ENCODE measurements around the gene ZNF619.

ZNF619 gene

DNA sequence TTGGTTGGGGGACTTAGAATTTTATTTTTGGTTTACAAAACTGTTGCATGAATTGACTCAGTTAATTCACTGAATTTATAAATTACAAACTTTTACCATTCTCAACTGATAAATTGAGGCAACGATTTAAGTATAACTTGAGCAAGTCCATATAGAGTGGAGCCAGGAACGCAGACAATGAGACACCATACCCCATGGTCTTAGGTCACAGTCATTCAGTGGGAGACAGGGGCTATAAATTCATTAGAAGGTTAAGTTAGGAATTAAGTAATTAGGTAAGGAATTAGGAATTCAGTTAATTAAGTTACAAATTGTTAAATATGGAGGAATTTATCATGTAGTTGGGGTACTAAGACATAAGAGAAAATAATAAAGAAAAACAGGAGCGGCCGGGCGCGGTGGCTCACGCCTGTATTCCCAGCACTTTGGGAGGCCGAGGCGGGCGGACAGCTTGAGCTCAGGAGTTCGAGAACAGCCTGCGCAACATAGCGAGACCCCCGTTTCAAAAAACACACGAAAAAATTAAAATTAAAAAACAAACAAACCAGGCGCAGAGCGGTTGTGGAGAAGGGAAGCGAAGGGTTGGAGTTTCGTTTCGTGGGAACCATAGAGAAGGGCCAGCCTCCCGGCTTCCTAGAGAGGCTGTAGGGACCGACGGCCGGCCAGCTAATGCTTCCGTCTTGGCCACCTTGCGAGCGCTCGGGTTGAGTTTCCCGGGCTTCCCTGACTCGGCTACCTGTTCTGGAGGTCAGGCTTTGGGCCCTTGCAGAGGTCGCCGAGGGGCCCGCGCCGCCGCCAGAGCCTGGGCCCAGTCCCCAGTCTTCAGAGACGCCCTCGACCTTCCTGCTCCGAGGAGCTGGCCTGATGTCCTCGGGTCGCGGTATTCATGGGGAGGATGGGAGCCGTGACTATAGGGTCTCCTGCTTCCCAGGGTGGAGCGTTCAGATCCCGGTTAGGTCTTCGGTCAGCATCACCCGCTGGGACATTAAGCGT, at the start of gene ZNF619:
Gene ZNF619 (plus strand): TSS at position 645 of the 993 bp plus-strand sequence. CDS start 858 bp downstream, outside the sequence.
- H3K27ac ChIP-seq (ENCODE audit: low read length): no peak within 1 kb of the TSS
- H3K4me3 ChIP-seq (ENCODE audit: low read length): peak within 1 kb of the TSS; percentile 68
- no peaks in the 10 kb centered on the region for H3K9me3 ChIP-seq (ENCODE audit: control insufficient read depth, insufficient read depth, low read length)
- H3K27me3 ChIP-seq (ENCODE audit: control insufficient read depth, insufficient read depth, low read length): no peaks in the 10 kb centered on the region
- no peaks in the 10 kb centered on the region for H3K36me3 ChIP-seq (ENCODE audit: control insufficient read depth, insufficient read depth, low read length)
- no peak for DNase-seq (ENCODE audit: low read depth, low spot score)
- peaks cover 3% of the 10 kb centered on the region; the same call in 1 of the 2 replicates for H3K4me1 ChIP-seq (ENCODE audit: control insufficient read depth, insufficient read depth, low read length)
- WGBS (ENCODE audit: insufficient coverage, insufficient read length): no CpG with 5 or more reads among the region's 48 CpGs

DNA sequence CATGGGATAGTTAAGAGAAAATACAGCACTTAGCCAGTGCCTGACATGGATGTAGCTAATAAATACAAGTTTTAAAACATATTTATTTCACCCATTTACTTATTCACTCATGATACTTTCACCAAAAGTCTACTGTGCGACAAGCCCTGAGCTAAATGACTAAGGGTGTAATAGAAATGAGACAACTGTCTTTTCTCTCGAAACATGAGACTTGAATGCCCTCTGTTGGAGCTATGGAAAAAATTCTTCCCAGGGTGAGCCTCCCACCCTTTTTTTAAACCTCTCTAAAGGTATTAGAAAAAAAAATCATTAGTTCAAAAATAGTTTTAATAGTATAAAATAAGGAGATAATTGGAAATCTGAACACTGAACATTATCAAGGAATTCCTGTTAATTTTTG, 44.1 kb upstream of the ZNF619 start:
- no CpG with 5 or more reads among the region's 2 CpGs for WGBS (ENCODE audit: insufficient coverage, insufficient read length)
- H3K4me3 ChIP-seq (ENCODE audit: low read length): no peak overlapping the region
- no peaks in the 10 kb centered on the region for H3K9me3 ChIP-seq (ENCODE audit: control insufficient read depth, insufficient read depth, low read length)
- H3K27me3 ChIP-seq (ENCODE audit: control insufficient read depth, insufficient read depth, low read length): no peaks in the 10 kb centered on the region
- H3K4me1 ChIP-seq (ENCODE audit: control insufficient read depth, insufficient read depth, low read length): no peaks in the 10 kb centered on the region
- no peaks in the 10 kb centered on the region for H3K36me3 ChIP-seq (ENCODE audit: control insufficient read depth, insufficient read depth, low read length)
- H3K27ac ChIP-seq (ENCODE audit: low read length): no peak overlapping the region
- DNase-seq (ENCODE audit: low read depth, low spot score): no peak

DNA sequence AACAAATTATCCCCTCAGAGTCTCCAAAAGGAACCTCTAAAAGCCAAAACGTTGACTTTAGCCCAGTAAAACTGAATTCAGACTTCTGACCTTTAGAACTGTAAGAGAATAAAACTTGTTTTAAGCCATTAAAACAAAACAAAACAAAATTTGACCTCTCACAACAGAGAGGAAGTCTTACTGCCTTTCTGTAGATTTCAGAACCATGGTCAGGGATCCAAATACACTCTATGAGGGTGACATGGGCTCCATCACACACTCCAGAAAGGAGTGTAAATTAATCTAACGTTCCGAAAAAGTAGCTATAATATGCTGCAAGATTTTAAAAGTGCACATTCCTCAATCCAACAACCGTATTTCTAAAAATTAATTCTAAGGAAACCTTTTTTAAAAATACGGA, 39.0 kb upstream of the ZNF619 start:
- H3K4me1 ChIP-seq (ENCODE audit: control insufficient read depth, insufficient read depth, low read length): no peaks in the 10 kb centered on the region
- WGBS (ENCODE audit: insufficient coverage, insufficient read length): 100% methylated on average over 2 of the region's 5 CpGs

DNA sequence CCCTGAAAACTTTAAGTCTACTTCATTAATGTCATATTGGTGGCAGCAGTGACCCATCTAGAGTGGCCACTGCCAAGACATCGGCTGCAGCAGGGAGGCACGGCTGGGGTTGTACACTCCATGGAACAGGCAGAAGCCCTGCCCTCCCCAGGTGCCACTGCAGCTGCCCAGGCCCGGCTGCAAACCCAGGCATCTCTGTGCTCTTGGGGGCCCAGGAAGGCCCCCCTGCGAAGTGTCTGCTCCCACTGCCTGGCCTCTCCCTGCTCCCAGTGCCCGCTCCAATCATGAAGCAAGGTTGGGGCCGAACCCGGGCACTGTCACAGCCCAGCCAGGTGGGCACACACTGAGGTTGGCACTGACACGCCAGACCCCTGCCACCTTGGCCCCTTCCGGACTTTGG, 31.9 kb upstream of the ZNF619 start:
- no CpG with 5 or more reads among the region's 9 CpGs for WGBS (ENCODE audit: insufficient coverage, insufficient read length)
- H3K36me3 ChIP-seq (ENCODE audit: control insufficient read depth, insufficient read depth, low read length): no peaks in the 10 kb centered on the region
- H3K9me3 ChIP-seq (ENCODE audit: control insufficient read depth, insufficient read depth, low read length): no peaks in the 10 kb centered on the region

More for the DNA sequence above, 39.0 kb upstream of the ZNF619 start:
- Histone ChIP-seq H3K36me3 (ENCODE audit: control insufficient read depth, insufficient read depth, low read length) (no peaks in the 10 kb centered on the region), H3K27ac (ENCODE audit: low read length) (no peak overlapping the region), H3K4me3 (ENCODE audit: low read length) (no peak overlapping the region), H3K27me3 (ENCODE audit: control insufficient read depth, insufficient read depth, low read length) (no peaks in the 10 kb centered on the region), H3K9me3 (ENCODE audit: control insufficient read depth, insufficient read depth, low read length) (no peaks in the 10 kb centered on the region)
- no peak for DNase-seq (ENCODE audit: low read depth, low spot score)

DNA sequence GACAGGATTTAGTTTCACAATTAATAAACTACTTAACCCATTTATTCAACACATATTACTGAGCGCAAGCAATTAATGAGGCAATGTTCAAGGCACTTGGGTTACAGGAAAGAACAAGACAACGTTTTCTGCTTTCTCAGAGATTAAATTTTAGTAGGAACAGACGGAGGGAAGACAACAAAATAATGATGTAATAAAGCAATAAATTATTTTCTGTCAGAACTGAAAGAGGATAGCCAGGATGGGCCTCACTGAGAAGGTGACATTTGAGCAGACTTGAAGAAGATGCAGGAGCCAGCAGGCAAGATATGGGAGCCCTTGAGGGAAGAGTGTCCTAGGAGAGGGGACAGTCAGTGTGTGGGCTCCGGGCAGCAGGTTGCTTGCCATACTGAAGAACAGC, 31.0 kb upstream of the ZNF619 start:
- Histone ChIP-seq H3K27ac (ENCODE audit: low read length) (no peak overlapping the region), H3K27me3 (ENCODE audit: control insufficient read depth, insufficient read depth, low read length) (no peaks in the 10 kb centered on the region), H3K4me1 (ENCODE audit: control insufficient read depth, insufficient read depth, low read length) (no peaks in the 10 kb centered on the region), H3K9me3 (ENCODE audit: control insufficient read depth, insufficient read depth, low read length) (no peaks in the 10 kb centered on the region), H3K36me3 (ENCODE audit: control insufficient read depth, insufficient read depth, low read length) (no peaks in the 10 kb centered on the region), H3K4me3 (ENCODE audit: low read length) (no peak overlapping the region)
- no CpG with 5 or more reads among the region's 4 CpGs for WGBS (ENCODE audit: insufficient coverage, insufficient read length)
- DNase-seq (ENCODE audit: low read depth, low spot score): no peak

More for the DNA sequence above, 31.9 kb upstream of the ZNF619 start:
- DNase-seq (ENCODE audit: low read depth, low spot score): no peak
- Histone ChIP-seq H3K4me1 (ENCODE audit: control insufficient read depth, insufficient read depth, low read length) (no peaks in the 10 kb centered on the region), H3K4me3 (ENCODE audit: low read length) (no peak overlapping the region), H3K27ac (ENCODE audit: low read length) (no peak overlapping the region), H3K27me3 (ENCODE audit: control insufficient read depth, insufficient read depth, low read length) (no peaks in the 10 kb centered on the region)

DNA sequence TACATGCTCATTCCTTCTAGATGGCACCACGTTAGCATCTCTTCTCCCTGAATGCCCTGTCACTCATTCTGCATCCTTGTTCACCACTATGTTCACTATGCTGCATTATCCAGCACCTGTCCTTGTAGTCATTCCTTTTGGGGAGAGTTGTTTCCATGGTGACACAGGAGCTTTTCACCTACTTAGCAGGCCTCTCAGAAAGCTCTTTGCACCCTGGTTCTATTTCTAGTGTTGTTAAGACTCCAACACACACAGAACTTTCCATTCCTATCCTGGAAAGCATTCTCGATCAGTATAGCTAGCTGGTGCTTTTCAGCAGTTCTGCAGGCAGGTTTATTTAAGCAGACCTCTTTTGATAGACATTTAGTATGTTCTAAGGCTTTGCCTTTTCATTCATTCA, 26.5 kb upstream of the ZNF619 start:
- DNase-seq (ENCODE audit: low read depth, low spot score): no peak
- Histone ChIP-seq H3K9me3 (ENCODE audit: control insufficient read depth, insufficient read depth, low read length) (no peaks in the 10 kb centered on the region), H3K27me3 (ENCODE audit: control insufficient read depth, insufficient read depth, low read length) (no peaks in the 10 kb centered on the region), H3K36me3 (ENCODE audit: control insufficient read depth, insufficient read depth, low read length) (no peaks in the 10 kb centered on the region), H3K4me1 (ENCODE audit: control insufficient read depth, insufficient read depth, low read length) (no peaks in the 10 kb centered on the region), H3K4me3 (ENCODE audit: low read length) (no peak overlapping the region), H3K27ac (ENCODE audit: low read length) (no peak overlapping the region)
- WGBS (ENCODE audit: insufficient coverage, insufficient read length): no CpG with 5 or more reads among the region's 2 CpGs

DNA sequence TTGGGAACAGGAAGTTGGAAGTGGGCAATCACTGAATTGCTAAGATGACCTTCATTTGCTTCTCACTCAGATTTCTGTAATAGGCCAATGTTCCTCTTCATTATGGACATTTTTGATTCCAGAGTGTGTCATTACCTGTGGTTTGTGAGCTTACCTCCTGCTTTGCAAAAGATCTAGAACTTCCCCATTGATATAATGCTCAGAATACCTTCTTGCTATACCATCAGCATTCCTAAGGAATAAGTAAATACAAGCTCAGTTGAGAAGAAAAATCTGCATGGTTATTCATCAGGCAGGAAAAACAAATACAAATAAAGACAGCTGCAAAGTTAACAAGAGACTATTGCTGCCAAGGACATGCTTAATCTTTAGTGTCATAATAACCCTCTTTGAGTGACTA, 25.4 kb upstream of the ZNF619 start:
- H3K4me1 ChIP-seq (ENCODE audit: control insufficient read depth, insufficient read depth, low read length): no peaks in the 10 kb centered on the region
- no peak overlapping the region for H3K27ac ChIP-seq (ENCODE audit: low read length)
- no peaks in the 10 kb centered on the region for H3K36me3 ChIP-seq (ENCODE audit: control insufficient read depth, insufficient read depth, low read length)
- DNase-seq (ENCODE audit: low read depth, low spot score): no peak
- H3K27me3 ChIP-seq (ENCODE audit: control insufficient read depth, insufficient read depth, low read length): no peaks in the 10 kb centered on the region
- H3K4me3 ChIP-seq (ENCODE audit: low read length): no peak overlapping the region
- no peaks in the 10 kb centered on the region for H3K9me3 ChIP-seq (ENCODE audit: control insufficient read depth, insufficient read depth, low read length)

DNA sequence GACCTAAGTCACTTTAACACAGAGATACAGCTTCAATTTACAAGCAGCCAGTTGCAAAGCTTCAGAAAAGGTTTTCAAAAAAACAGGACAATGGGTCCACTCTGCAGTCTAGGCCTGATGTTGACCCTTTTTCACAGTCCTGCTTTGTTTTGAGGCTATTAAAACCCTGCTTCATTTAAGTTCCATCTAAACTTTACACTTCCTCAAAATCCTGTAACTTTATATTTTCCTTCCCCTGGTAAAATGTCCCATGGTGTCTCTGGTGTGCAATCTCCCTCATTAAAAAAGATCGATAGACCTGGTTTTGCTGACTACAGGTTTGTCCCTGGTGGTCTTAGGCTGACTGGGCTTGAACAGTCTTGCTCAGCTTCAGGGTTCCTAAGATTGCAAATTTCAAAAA, 24.9 kb upstream of the ZNF619 start:
- no peaks in the 10 kb centered on the region for H3K9me3 ChIP-seq (ENCODE audit: control insufficient read depth, insufficient read depth, low read length)
- no peak overlapping the region; the same call in 1 of the 2 replicates for H3K4me3 ChIP-seq (ENCODE audit: low read length)
- no peaks in the 10 kb centered on the region for H3K4me1 ChIP-seq (ENCODE audit: control insufficient read depth, insufficient read depth, low read length)
- H3K27ac ChIP-seq (ENCODE audit: low read length): no peak overlapping the region
- no peaks in the 10 kb centered on the region for H3K36me3 ChIP-seq (ENCODE audit: control insufficient read depth, insufficient read depth, low read length)
- no peaks in the 10 kb centered on the region for H3K27me3 ChIP-seq (ENCODE audit: control insufficient read depth, insufficient read depth, low read length)
- DNase-seq (ENCODE audit: low read depth, low spot score): no peak
- no CpG with 5 or more reads among the region's 1 CpG for WGBS (ENCODE audit: insufficient coverage, insufficient read length)

DNA sequence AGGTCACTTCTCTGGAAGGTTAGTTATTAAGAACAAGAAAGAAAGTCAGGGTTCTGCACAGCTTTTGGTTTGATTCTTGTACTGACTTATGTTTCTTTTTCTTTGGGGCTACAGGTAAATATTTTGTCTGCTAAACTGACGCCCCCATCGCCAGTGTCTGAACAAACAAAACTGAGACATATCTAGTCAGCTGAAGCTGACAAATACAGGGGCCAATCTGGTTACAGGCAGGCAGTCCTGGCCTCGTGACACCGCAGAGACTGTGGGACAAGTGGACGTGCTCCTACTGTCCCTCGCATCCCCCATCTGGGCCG, 24.4 kb upstream of the ZNF619 start:
- H3K4me1 ChIP-seq (ENCODE audit: control insufficient read depth, insufficient read depth, low read length): no peaks in the 10 kb centered on the region
- H3K36me3 ChIP-seq (ENCODE audit: control insufficient read depth, insufficient read depth, low read length): no peaks in the 10 kb centered on the region
- WGBS (ENCODE audit: insufficient coverage, insufficient read length): no CpG with 5 or more reads among the region's 7 CpGs
- no peaks in the 10 kb centered on the region for H3K9me3 ChIP-seq (ENCODE audit: control insufficient read depth, insufficient read depth, low read length)
- H3K27me3 ChIP-seq (ENCODE audit: control insufficient read depth, insufficient read depth, low read length): no peaks in the 10 kb centered on the region
- no peak for DNase-seq (ENCODE audit: low read depth, low spot score)
- peak overlapping the region; percentile 42; the same call in 1 of the 2 replicates for H3K4me3 ChIP-seq (ENCODE audit: low read length)
- H3K27ac ChIP-seq (ENCODE audit: low read length): no peak overlapping the region

DNA sequence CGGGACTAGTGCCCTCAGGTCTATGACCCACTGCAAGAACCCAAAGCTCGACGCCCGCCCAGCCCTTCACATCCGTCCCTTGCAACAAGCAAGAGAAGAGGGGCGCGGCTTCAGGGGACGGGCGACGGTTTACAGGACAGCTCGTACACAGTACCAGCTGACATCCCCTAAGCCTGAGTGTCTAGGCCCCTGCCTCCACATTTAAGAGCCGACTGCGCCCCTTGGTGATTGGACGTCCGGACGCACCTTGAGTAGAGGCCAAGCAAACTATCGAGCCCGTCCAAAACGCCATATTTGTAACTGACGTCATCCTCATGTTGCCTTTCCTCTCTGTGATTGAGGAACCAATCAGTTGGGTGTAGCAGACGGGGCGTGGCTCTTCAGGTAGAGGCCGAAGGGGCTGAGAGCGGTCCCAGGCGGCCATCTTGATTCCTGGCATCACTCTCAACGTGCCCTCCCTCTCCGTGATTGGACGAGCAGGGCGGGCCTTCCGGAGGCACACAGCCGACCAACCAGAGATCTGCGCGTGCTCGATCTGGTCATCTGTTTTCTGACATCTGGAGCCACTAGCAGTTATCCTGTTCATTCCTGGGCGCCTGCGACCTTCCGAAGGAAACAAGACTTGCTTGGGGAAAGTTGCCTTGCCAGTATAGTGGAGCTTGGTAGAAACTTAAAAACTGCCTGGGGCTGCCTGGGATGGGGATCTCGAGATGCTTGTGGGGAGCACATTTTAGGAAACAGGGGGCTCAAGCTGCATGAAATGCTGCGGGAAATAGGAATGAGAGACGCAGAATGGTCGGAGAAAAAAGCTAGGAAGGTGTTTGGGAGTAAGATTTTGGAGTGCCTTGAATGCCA, 23.8 kb upstream of the ZNF619 start:
- no peak overlapping the region for H3K27ac ChIP-seq (ENCODE audit: low read length)
- H3K4me3 ChIP-seq (ENCODE audit: low read length): peak overlapping the region; percentile 46; the same call in 1 of the 2 replicates
- no peaks in the 10 kb centered on the region for H3K9me3 ChIP-seq (ENCODE audit: control insufficient read depth, insufficient read depth, low read length)
- DNase-seq (ENCODE audit: low read depth, low spot score): peak; percentile 97
- no CpG with 5 or more reads among the region's 41 CpGs for WGBS (ENCODE audit: insufficient coverage, insufficient read length)
- H3K4me1 ChIP-seq (ENCODE audit: control insufficient read depth, insufficient read depth, low read length): no peaks in the 10 kb centered on the region
- no peaks in the 10 kb centered on the region for H3K27me3 ChIP-seq (ENCODE audit: control insufficient read depth, insufficient read depth, low read length)
- H3K36me3 ChIP-seq (ENCODE audit: control insufficient read depth, insufficient read depth, low read length): no peaks in the 10 kb centered on the region; the same call in 1 of the 2 replicates

All from iPS DF 6.9 (cell line).